HepG2 (cell line): Measurements from ENCODE around the gene ETFRF1. TPM values are rescaled to one million over a fixed set of nuclear protein-coding genes. Genes with fewer than 3 reads are reported as not detected.

Source experiments
- BCL6 ChIP-seq: IDR thresholded peaks from 2 replicates; pipeline ENCODE4 v1.6.1; 2016; ENCODE audit warnings: missing genetic modification reagents, missing compliant biosample characterization
- FOXC1 ChIP-seq: sonication (generic); formaldehyde crosslinking; IDR thresholded peaks from 2 replicates; pipeline ENCODE4 v1.8.0; 2022; ENCODE audit warnings: mild to moderate bottlenecking, missing genetic modification reagents, borderline replicate concordance
- KDM2A ChIP-seq: sonication (generic); formaldehyde crosslinking; IDR thresholded peaks from 2 replicates; pipeline ENCODE4 v1.4.0; 2020; ENCODE audit warnings: low read depth, missing genetic modification reagents, borderline replicate concordance
- NBN ChIP-seq: fragments of 450-650 bp; conservative IDR thresholded peaks from 2 replicates; pipeline ENCODE4 v1.6.1; 2017
- PAXIP1 ChIP-seq: sonication (generic); formaldehyde crosslinking; conservative IDR thresholded peaks from 2 replicates; pipeline ENCODE4 v1.4.0; 2020; ENCODE audit warnings: mild to moderate bottlenecking, missing genetic modification reagents, moderate library complexity
- POGK ChIP-seq: sonication (generic); formaldehyde crosslinking; conservative IDR thresholded peaks from 2 replicates; pipeline ENCODE4 v1.8.0; 2022; ENCODE audit warnings: mild to moderate bottlenecking, moderate library complexity, missing genetic modification reagents
- POLR2AphosphoS5 ChIP-seq: IDR thresholded peaks from 2 replicates; pipeline ENCODE4 v1.6.1; 2012; ENCODE audit warnings: low read depth, low read length
- RBM39 ChIP-seq: fragments of 200-400 bp; formaldehyde crosslinking; IDR thresholded peaks from one replicate; pipeline ENCODE4 v1.6.1; 2018; ENCODE audit warnings: antibody characterized with exemption, mild to moderate bottlenecking, low read depth, low read length; ENCODE audit not compliant: poor library complexity, severe bottlenecking
- SALL1 ChIP-seq: sonication (generic); formaldehyde crosslinking; IDR thresholded peaks from 2 replicates; pipeline ENCODE4 v1.8.0; 2022; ENCODE audit warnings: mild to moderate bottlenecking, missing genetic modification reagents
- SP4 ChIP-seq: sonication (generic); formaldehyde crosslinking; IDR thresholded peaks from 2 replicates; pipeline ENCODE4 v1.8.1; 2023; ENCODE audit warnings: mild to moderate bottlenecking, missing genetic modification reagents
- SPEN ChIP-seq: sonication (generic); formaldehyde crosslinking; IDR thresholded peaks from 2 replicates; pipeline ENCODE4 v1.5.1; 2020; ENCODE audit warnings: low read depth, mild to moderate bottlenecking, missing genetic modification reagents
- UBTF ChIP-seq: sonication (generic); formaldehyde crosslinking; IDR thresholded peaks from 2 replicates; pipeline ENCODE4 v1.4.0; 2020; ENCODE audit warnings: mild to moderate bottlenecking, missing genetic modification reagents
- ZFP90 ChIP-seq: sonication (generic); formaldehyde crosslinking; IDR thresholded peaks from 2 replicates; pipeline ENCODE4 v1.8.0; 2022; ENCODE audit warnings: missing genetic modification reagents, mild to moderate bottlenecking, inconsistent platforms, borderline replicate concordance
- ZNF333 ChIP-seq: sonication (generic); formaldehyde crosslinking; IDR thresholded peaks from 2 replicates; pipeline ENCODE4 v1.4.0; 2020; ENCODE audit warnings: mild to moderate bottlenecking, missing genetic modification reagents, borderline replicate concordance
- ZNF749 ChIP-seq: sonication (generic); formaldehyde crosslinking; IDR thresholded peaks from 2 replicates; pipeline ENCODE4 v1.8.0; 2022; ENCODE audit warnings: mild to moderate bottlenecking, missing genetic modification reagents, moderate library complexity, borderline replicate concordance
- ZSCAN21 ChIP-seq: sonication (generic); formaldehyde crosslinking; IDR thresholded peaks from 2 replicates; pipeline ENCODE4 v1.8.0; 2022; ENCODE audit warnings: mild to moderate bottlenecking, missing genetic modification reagents, moderate library complexity, borderline replicate concordance
- polyA plus RNA-seq, 8 experiments: library from polyadenylated mRNA; depleted of rRNA in 3 of 8; stranded (reverse) in 7 of 8; unstranded in 1 of 8; fragments of >200 nt; fragmentation: Illumina TruSeq in 4 of 8; extraction: Trizol in 4 of 8; gene quantifications; 2 replicates each; pipeline versions ENCODE4 v1.2.1 to v1.2.3, GENCODE V29; 2011 to 2016; ENCODE audit warnings: low read depth in 4 of 8, missing spikeins in 1 of 8, mixed read lengths in 1 of 8; ENCODE audit not compliant: insufficient read depth in 1 of 8
- total RNA-seq, 5 experiments: library from RNA; depleted of rRNA; stranded (reverse); fragments of >200 nt; fragmentation: Illumina TruSeq; extraction: Trizol; gene quantifications; 2 replicates each; pipeline ENCODE4 v1.2.3, GENCODE V29; 2016; ENCODE audit warnings: low read depth in 1 of 5
- TF ChIP-seq, protein P1 (sequence below): sonication (generic); formaldehyde crosslinking; IDR thresholded peaks from 2 replicates; pipeline ENCODE4 v1.8.0; 2022; ENCODE audit warnings: missing genetic modification reagents, mild to moderate bottlenecking, moderate library complexity, borderline replicate concordance

ETFRF1 gene
- total and polyA plus RNA-seq, 2 of the 13 experiments (the other 11 are each of a cell fraction or from before 2014, with no cell fraction given), result 6.8 to 7.0 TPM

DNA sequence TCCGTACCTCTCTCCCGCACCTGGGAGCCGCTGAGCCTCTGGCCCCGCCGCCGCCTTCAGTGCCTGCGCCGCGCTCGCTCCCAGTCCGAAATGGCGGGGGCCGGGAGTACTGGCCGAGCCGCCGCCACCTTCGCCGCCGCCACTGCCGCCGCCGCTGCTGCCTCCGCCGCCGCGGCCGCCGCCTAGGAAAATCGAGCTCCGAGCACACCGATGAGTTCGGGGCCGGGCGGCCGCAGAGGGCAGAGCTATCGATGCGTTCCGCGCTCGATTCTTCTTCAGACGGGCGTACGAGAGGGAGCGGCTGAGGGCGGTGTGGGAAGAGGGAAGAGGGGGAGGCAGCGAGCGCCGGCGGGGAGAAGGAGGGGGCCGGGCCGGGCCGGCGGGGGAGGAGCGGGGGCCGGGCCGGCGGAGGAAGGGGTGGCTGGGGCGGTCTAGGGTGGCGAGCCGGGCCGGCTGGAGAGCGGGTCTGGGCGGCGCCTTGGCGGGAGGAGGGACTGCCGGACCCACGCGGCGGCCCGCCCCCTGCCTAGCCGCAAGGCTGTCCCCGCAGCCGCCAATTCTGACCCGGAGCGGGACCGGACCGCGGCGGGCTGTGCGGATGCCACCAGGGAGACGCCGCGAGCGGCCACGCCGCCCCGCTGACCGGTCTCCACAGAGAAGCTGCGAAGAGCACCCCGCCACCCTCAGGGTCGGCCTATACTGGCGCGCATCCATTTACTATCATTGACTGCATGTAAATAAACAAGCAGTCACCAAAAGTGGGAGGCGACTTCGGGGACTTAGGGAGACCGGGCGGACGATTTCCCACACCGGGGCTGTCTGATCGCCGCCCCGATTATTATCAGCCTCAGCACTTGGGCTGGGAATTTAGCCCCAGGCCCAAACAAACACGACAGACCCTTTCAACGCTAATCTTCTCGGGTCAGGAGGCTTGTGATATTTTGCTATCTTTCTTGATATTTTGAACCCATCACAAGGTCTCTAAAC, 56.0 kb downstream of the ETFRF1 start, which contains the start of gene KRAS (continued):
- TF ChIP-seq PAXIP1 (CRISPR knock-in tag) (peak; percentile 54; the same call in 1 of the 2 replicates), RBM39 (no peak), SALL1 (CRISPR knock-in tag) (peak; percentile 71), ZSCAN21 (peak; percentile 68), KDM2A (CRISPR knock-in tag) (peak; percentile 91), NBN (no peak), BCL6 (CRISPR knock-in tag) (peak; percentile 35; the same call in 1 of the 2 replicates), POLR2AphosphoS5 (0 out of 2 replicates have a peak, but pooled peaks have one; percentile 26), ZNF333 (CRISPR knock-in tag) (no peak), SPEN (CRISPR knock-in tag) (peak; percentile 69), POGK (CRISPR knock-in tag) (0 out of 2 replicates have a peak, but pooled peaks have one; percentile 53), UBTF (peak; percentile 67), FOXC1 (CRISPR knock-in tag) (peak; percentile 28; the same call in 1 of the 2 replicates), ZNF749 (CRISPR knock-in tag) (0 out of 2 replicates have a peak, but pooled peaks have one; percentile 50), ZFP90 (CRISPR knock-in tag) (no peak), SP4 (peak; percentile 62; the same call in 1 of the 2 replicates)
- TF ChIP-seq, protein P1, sequence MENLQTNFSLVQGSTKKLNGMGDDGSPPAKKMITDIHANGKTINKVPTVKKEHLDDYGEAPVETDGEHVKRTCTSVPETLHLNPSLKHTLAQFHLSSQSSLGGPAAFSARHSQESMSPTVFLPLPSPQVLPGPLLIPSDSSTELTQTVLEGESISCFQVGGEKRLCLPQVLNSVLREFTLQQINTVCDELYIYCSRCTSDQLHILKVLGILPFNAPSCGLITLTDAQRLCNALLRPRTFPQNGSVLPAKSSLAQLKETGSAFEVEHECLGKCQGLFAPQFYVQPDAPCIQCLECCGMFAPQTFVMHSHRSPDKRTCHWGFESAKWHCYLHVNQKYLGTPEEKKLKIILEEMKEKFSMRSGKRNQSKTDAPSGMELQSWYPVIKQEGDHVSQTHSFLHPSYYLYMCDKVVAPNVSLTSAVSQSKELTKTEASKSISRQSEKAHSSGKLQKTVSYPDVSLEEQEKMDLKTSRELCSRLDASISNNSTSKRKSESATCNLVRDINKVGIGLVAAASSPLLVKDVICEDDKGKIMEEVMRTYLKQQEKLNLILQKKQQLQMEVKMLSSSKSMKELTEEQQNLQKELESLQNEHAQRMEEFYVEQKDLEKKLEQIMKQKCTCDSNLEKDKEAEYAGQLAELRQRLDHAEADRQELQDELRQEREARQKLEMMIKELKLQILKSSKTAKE (CRISPR knock-in tag), result peak; percentile 64; the same call in 1 of the 2 replicates
